ENCODE measurements around the gene NDOR1. TPM values are rescaled to one million over a fixed set of nuclear protein-coding genes. Genes with fewer than 3 reads are reported as not detected.

Gene NDOR1
- total RNA-seq, 2 donors from 2014 or later = 6.7 to 8.1 TPM

GRCh38 chr9:137178939-137179630, 26.4 kb upstream of the NDOR1 start:
- no peak for DNase-seq (ENCODE audit: low spot score)
- intact Hi-C loops (cut with DNase I) = no loop called here

GRCh38 chr9:137179761-137180160, 25.7 kb upstream of the NDOR1 start:
- intact Hi-C loops (cut with DNase I) = no loop called here
- no peak for DNase-seq (ENCODE audit: low spot score)

GRCh38 chr9:137180491-137180890, 25.0 kb upstream of the NDOR1 start:
- intact Hi-C loops (cut with DNase I) = no loop called here
- DNase-seq (ENCODE audit: low spot score) = no peak

- intact Hi-C loops (cut with DNase I) = no loop called here
- no peak for DNase-seq (ENCODE audit: low spot score)
Measured at GRCh38 chr9:137181680-137182079, 23.8 kb upstream of the NDOR1 start.

- DNase-seq (ENCODE audit: low spot score) = no peak
- intact Hi-C loops (cut with DNase I) = no loop called here
Measured at GRCh38 chr9:137182836-137183235, 22.7 kb upstream of the NDOR1 start.

GRCh38 chr9:137183980-137184595, 21.4 kb upstream of the NDOR1 start:
- intact Hi-C loops (cut with DNase I) = no loop called here
- no peak for DNase-seq (ENCODE audit: low spot score)

GRCh38 chr9:137184881-137185660, 20.4 kb upstream of the NDOR1 start:
- intact Hi-C loops (cut with DNase I) = no loop called here
- DNase-seq (ENCODE audit: low spot score) = no peak

GRCh38 chr9:137185921-137186320, 19.6 kb upstream of the NDOR1 start:
- intact Hi-C loops (cut with DNase I) = no loop called here
- no peak for DNase-seq (ENCODE audit: low spot score)

GRCh38 chr9:137186385-137186784, 19.1 kb upstream of the NDOR1 start:
- intact Hi-C loops (cut with DNase I) = no loop called here
- no peak for DNase-seq (ENCODE audit: low spot score)

GRCh38 chr9:137187386-137187785, 18.1 kb upstream of the NDOR1 start:
- intact Hi-C loops (cut with DNase I) = no loop called here
- DNase-seq (ENCODE audit: low spot score) = no peak

GRCh38 chr9:137188086-137188489, 17.4 kb upstream of the NDOR1 start:
- intact Hi-C loops (cut with DNase I) = no loop called here
- no peak for DNase-seq (ENCODE audit: low spot score)

GRCh38 chr9:137188490-137189296, 16.8 kb upstream of the NDOR1 start, which contains the start of the genes ANAPC2 and SSNA1:
TSS of gene ANAPC2 (minus strand) at chr9:137188560. CDS start at chr9:137188532, 28 bp downstream.
TSS of gene SSNA1 (plus strand) at chr9:137188676. CDS start at chr9:137188727, 51 bp downstream.
- intact Hi-C loops (cut with DNase I) = no loop called here

GRCh38 chr9:137189297-137190295, 15.9 kb upstream of the NDOR1 start:
- no peak for DNase-seq (ENCODE audit: low spot score)
- intact Hi-C loops (cut with DNase I) = no loop called here

More at GRCh38 chr9:137188490-137189296, 16.8 kb upstream of the NDOR1 start, which contains the start of the genes ANAPC2 and SSNA1:
- peak; percentile 98 for DNase-seq (ENCODE audit: low spot score)

- intact Hi-C loops (cut with DNase I) = no loop called here
- DNase-seq (ENCODE audit: low spot score) = no peak
Measured at GRCh38 chr9:137190315-137190856, 15.1 kb upstream of the NDOR1 start.

GRCh38 chr9:137191245-137191644, 14.3 kb upstream of the NDOR1 start:
- DNase-seq (ENCODE audit: low spot score) = no peak
- intact Hi-C loops (cut with DNase I) = no loop called here

- intact Hi-C loops (cut with DNase I) = no loop called here
- DNase-seq (ENCODE audit: low spot score) = no peak
Measured at GRCh38 chr9:137191691-137192447, 13.6 kb upstream of the NDOR1 start.

GRCh38 chr9:137192448-137192780, 13.1 kb upstream of the NDOR1 start:
- intact Hi-C loops (cut with DNase I) = no loop called here

More at GRCh38 chr9:137192448-137192780, 13.1 kb upstream of the NDOR1 start:
- no peak for DNase-seq (ENCODE audit: low spot score)
